Measurements from ENCODE around the gene CCDC107.
"Not testable (repeated sequence)": the region's sequence is repeated elsewhere in the genome, so short reads cannot be mapped to it uniquely, and the experiment has no call there.

The CCDC107 gene

GRCh38 chr9:35639225-35639624, 18.9 kb upstream of the CCDC107 start:
- DNase-seq, result not testable (repeated sequence)

- no peak for DNase-seq
Measured at GRCh38 chr9:35639631-35640030, 18.5 kb upstream of the CCDC107 start.

GRCh38 chr9:35640431-35640830, 17.7 kb upstream of the CCDC107 start:
- DNase-seq, result not testable (repeated sequence)

- DNase-seq, result not testable (repeated sequence)
Measured at GRCh38 chr9:35641478-35641877, 16.6 kb upstream of the CCDC107 start.

GRCh38 chr9:35643046-35643445, 15.0 kb upstream of the CCDC107 start:
- DNase-seq, result no peak

- not testable (repeated sequence) for DNase-seq
Measured at GRCh38 chr9:35645736-35646135, 12.4 kb upstream of the CCDC107 start.

DNA sequence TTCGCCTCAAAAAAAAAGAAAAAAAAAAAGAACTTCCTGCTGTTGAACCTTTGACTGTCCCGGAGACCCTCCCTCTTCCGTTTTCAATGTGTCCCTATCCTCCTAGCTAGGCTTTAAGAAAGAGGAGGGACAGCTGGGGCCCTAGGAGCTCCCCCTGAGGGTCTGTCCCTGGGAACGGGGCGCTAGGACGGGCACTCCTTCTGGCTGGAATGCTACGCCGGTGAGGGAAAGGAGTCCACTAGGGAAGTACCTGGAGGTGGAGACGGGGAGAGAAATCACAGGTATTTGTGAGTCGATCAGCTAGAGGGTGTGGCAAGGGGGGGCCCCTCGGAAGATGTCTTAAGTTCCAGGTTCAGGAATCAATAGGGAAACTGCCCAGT, 11.9 kb upstream of the CCDC107 start:
- peak; percentile 73 for DNase-seq

DNA sequence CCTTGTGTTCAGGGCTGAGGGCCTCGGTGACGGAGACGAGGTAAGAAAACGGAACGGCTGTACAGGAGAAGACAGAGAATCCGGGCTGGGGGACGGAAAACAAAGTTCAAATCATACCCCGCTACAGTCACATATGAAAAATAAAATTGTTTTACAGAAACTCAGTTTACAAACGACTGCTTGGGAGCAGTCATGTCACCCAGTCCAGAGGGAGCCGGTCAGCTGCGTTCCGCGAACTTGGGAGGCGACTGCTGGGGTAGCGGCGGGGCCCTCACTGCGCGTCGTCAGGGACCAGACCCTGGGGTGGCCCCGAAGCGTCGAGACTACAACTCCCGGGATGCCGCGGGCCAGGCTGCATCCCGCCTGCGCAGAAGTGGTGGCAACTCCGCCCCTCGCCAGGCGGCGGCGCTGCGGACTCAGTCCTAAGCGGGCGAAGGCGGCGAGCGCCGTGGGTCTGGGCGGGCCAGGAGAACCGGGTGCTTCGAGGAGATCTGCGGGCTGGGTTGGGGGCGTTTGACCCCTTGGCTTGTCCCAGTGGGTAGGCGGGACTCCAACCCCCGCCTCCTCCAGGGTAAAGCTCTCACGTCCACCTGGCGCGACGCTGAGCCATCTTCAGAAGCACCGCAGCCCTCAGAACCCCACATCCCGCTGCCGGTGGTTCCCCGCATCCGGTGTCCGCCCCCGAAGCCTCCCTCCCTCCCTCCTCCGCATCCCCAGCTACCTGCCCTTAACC, 11.4 kb upstream of the CCDC107 start:
- peak; percentile 73 for DNase-seq

DNA sequence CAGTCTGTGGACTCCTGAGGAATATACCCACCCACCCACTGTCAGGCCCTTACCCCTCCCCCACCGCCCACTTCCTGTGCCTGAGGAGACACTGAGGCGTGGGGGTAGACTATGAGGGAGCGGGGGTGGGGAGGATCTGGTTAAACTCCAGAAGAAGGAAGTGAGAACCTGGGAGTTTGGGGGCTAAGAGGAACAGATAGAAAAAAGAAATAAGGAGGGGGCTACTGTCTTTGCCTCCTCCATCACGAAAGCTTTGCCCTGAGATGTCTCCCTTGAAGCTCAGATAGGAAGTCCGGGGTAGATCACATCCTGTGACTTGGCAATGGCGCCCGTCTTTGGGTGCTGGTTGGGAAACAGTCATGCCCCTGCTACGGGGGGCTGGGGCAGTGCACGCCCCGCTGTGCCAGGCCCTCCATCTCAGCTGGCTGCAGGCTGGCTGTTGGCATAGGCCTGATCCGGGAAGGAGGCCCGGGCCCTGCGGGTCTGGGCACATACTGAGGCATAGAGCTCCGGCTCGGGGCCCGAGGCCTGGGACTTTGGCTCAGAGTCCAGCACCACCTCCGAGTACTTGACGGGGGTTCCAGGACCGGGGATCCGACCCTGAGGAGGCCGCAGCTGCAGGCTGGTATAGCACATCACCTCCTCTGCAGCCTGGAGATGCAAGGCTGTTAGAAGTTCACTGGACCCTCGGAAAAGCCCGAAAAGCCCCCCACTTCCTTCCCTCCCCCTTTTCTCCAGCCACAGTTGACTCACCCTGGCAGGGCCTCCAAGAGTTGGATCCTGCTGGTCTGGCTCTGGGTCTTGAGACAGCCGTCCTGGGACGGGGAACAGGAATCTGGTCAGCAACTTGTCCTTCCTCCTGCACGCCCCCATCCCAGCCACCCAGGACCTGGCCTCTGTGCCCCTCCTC, 8.4 kb upstream of the CCDC107 start:
- DNase-seq, result no peak

- no peak for DNase-seq
Measured at GRCh38 chr9:35650341-35651158, 7.5 kb upstream of the CCDC107 start, which contains the start of gene SIT1. Gene SIT1, minus strand, starts transcription at chr9:35650931. Its CDS starts 78 bp downstream, at chr9:35650853.

DNA sequence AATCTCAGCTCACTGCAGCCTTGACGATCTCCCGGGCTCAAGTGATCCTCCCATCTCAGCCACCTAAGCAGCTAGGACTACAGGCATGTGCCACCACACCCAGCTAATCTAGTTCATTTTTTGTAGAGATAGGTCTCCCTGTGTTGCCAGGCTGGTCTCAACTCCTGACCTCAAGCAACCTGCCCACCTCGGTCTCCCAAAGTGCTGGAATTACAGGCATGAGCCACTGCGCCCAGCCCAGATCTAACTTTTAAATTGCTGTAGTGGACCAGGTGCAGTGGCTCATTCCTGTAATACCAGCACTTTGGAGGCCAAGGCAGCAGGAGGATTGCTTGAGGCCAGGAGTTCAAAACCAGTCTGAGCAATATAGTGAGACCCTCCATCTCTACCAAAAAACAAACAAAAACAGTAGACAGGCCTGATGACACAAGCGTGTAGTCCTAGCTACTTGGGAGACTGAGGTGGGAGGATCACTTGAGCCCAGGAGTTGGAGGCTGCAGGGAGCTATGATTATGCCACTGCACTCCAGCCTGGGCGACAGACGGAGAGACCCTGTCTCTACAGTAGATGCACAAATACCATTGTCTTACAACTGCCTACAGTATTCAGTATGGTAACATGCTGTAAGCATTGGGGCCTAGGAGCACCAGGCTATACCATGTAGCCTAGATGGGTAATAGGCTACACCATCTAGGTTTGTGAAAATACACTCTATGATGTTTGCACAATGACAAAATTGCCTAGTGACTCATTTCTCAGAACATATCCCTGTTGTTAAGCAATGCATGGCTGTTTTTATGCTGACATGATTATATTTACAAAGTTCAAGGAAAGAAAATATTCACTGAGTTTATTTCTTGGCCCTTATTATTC, 5.9 kb upstream of the CCDC107 start:
- DNase-seq, result no peak

DNA sequence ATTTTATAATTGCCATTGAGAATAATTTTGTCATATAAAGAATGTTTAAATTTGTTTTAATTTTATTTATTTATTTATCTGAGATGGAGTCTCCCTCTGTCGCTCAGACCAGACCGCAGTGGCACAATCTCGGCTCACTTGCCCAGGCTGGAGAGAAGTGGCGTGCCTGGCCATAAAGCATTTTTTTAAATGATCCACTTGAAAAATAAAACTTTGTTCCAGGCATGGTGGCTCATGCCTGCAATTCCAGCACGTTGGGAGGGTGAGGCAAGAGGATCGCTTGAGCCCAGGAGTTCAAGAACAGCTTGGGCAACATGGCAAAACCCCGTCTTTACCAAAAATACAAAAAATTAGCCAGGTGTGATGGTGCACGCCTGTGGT, 5.3 kb upstream of the CCDC107 start:
- no peak for DNase-seq

GRCh38 chr9:35653611-35654010, 4.5 kb upstream of the CCDC107 start:
- DNase-seq, result no peak

- DNase-seq, result no peak
Measured at GRCh38 chr9:35656348-35656747, 1.7 kb upstream of the CCDC107 start.

- no peak for DNase-seq
Measured at GRCh38 chr9:35656831-35657545, 1.1 kb upstream of the CCDC107 start.

DNA sequence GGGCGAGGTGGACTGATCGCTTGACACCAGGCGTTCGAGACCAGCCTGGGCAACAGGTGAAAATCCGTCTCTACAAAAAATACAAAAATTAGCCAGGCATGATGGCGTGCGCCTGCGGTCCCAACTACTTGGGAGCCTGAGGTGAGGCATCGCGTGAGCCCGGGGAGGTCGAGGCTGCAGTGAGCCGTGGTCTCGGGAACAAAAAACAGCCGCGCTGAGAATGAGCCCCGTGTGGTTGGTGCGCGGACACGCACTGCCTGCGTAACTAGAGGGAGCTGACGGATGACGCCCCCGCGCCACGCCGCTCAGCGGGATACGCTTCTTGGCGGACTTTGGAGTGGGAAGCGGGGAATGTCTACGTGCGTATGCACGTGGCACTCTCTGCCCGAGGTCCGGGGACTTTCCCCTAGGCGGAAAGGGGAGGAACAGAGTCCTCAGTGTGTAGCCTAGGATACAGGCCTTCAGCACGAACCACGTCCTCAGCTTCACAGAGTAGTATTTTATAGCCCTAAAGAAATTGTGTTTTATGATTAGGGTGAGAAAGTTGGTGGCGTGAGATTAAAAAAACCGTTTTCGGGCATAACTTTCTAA, 451 bp upstream of the CCDC107 start, which contains the start of gene RMRP:
Gene RMRP, minus strand, starts transcription at position 474 of the 591 bp plus-strand sequence.
- DNase-seq, result peak; percentile 98

- DNase-seq, result no peak
Measured at GRCh38 chr9:35658968-35659220, 802 bp downstream of the CCDC107 start.

DNA sequence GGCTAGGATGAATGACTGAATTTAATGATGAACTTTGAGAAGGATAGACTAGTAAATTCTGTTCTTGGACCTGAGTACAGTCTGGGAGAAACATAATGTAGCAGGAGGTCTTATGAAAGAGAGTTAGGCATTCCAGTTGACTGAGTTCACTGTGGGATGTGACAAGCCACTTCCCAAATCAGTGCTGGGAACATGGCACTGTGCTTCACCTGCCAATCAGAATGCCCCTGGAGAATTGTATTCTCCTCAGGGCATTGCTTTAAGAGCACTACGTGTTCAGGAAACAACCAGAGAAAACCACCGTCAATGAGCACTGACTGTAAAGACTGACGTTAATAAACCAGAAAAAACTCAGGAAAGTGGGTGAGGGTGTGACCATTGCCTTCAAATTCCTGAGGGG, 1.2 kb downstream of the CCDC107 start:
- DNase-seq, result no peak

GRCh38 chr9:35660966-35661415, 2.9 kb downstream of the CCDC107 start:
- no peak for DNase-seq

DNA sequence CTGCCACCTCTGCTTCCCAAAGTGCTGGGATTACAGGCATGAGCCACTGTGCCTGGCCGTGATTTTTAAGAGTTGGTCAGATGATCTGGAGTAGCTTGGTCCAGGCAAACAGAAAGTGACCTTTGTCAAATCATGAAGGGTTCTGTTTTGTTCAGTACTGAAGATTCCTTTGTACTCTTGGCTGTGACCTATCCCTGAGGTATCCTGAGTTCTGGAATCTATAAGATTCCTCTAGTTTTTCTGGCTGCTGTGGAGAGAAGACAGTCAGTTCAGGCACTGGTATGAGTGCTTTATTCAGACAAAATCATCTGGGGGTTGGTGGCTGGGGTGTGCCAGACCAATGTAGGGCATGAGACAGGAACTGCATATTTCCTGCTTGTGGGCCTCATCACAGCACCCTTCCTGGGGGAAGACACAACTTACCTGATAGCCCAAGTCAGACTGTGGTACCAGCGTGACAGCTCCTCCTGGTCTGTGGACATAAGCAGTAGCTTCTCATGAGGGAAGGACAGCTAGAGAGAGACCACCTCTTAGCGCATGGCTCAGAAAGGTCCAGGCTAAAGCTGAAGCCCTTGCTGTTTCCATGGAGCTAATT, 3.8 kb downstream of the CCDC107 start:
- no peak for DNase-seq

DNA sequence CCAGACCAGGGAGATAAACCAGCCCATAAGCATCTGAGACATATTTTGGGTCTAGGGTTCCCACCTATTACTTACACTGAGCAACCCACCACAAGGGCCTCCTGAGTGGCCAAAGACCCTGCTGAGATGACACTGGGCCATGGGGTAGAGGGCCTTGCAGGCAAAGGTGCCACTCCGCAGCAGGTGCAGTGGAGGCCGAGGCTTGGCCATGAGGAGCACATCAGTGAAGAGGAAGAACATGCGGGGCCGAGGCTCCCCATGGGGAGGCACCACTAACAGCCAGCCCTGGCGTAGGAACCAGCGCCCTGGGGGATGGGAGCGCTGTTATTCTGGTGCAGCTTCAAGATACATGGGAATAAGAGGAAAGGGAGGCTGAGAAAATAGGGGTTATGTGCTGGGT, 4.3 kb downstream of the CCDC107 start:
- DNase-seq, result no peak
